NCI-H2171 treated with DMSO at 0.1 percent for 48 hours (cell line): ENCODE data around the gene PHACTR3.
A peak's percentile ranks its signal among the peaks of the same experiment; 100 is the strongest.

ENCODE experiments used
- DNase-seq: peaks from one replicate; lab custom pipeline; 2025; lab: John Stamatoyannopoulos, UW

The PHACTR3 gene

DNA sequence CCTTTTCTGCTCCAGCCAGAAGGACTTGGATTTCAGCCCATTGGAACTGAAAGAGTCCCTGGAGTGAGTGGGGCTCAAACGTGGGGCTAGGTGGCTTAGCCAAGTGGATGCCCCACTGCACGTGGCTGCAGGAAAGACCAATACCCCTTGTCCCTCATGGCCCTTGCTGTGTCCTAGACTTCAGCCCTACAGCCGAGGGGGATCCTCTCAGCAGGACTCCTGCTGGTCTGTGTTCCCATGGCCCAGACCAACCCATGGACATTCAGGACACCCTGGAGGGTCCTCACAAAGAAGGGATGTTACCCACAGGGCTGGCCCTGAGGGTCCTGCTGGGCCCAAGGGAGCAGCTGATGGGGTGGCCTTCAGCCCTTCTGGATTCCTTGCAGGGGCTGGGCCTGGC, 30.0 kb upstream of the PHACTR3 start:
- no peak for DNase-seq

- no peak for DNase-seq
Observed at GRCh38 chr20:59575216-59575615, 29.1 kb upstream of the PHACTR3 start.

- DNase-seq: no peak
Observed at GRCh38 chr20:59575653-59576052, 28.7 kb upstream of the PHACTR3 start.

DNA sequence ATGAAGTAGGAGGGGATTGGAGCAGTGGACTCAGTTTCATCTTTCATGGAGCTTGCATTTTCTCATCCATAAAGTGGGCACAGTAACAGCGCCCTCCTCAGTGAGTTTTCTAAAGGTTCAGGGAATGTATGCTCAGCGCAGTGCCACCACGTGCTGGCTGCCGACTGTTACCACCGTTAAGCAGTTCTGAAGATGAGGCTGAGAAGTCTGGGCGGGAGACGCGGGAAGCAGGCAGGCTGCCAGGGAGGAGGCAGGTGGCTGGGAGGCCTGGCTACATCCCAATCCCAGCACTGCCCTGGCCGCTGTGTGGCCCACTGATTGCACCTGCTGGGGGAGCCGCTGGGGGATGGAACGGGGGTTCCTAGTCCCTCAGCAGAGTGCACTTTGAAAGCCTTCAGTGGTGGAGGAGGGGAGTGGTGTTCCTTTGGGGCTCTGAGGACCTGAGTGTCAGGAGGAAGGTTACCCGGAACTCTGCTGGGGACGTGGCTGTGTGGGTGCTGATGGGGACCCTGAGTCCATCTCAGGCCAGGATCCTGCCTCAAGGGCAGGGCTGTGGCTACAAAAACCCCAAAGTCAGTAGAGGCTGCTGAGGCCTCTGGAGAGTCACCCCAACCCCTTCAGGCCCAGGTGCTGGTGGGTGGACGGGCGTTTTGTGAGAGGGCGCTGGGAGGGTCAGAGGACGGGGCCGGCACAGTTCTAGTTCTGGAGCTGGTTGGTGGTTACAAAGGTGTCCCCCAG, 28.0 kb upstream of the PHACTR3 start:
- peak; percentile 62 for DNase-seq

GRCh38 chr20:59577037-59577808, 27.1 kb upstream of the PHACTR3 start:
- DNase-seq: no peak

DNA sequence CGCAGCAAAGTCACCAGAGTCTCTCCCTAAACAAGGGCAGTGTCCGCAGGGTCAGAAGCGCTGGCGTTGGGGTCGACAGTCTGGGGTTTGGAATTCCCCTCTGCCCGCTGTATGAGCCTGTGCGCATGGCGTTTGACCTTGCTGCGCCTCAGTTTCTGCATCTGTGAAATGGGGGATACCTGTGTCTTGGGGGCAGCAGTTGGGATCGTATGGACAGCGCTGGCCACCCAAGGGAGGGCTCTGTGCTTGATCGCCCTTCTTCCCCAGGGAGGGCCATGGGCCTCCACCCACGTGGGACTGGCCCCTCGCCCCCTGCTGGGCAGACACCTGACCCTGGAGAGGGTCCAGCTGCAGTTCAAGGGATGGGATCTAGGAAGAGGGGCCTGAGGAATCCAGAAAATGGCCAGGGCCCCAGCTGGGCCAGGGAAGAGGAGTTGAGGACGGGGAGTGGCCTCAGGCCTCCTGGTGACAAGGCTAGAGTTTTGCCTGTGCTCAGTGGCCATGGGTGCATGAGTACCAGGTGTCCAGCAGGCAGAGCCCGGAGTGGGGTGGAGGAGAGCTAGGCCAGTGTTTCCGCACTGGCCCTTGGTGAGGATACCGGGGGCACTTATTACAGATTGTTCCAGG, 26.4 kb upstream of the PHACTR3 start:
- no peak for DNase-seq

DNA sequence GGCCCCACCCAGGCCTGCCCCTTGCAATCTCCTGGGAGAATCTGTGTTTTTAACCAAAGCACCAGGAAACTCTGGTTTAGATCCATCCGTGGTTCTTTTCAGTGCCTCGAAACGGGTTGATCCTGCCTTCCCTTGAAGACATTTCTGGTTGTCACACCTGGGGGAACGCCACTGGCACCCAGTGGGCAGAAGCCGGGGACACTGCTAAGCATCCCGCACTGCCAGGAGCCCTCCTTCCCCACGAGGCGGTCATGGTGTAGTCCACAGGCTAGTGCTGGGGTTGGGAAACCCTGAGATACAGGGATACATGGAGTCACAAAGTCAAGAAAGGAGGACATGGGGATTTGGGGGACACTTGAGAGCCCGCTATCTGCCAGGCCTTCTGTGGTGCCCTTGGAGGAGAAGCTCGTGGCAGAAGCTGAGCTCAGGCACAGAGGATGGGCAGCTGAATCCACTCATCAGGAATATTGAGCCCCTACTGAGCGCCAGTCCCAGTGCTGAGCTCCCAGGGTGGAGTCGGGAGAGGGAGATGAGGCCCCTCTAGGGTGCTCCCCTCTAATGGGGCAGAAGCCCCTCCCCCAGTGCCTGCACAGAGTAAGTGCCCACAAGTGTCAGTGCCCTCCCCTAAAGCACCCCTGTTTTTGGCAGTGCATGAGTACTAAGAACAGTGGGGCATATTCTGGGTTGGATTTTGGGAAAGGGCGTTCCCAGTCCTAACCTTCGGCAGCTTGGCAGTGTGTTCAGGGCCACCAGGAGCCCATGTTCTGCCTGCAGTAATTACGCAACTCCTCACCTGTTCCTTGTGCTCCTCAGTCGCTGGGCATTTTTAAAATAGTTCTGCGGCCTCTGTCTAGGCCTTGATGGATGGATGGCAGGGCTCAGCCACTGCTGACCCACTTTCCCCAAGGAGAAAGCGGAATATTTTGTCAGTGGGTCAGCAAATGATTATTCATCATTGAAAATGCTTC, 25.6 kb upstream of the PHACTR3 start:
- no peak for DNase-seq

GRCh38 chr20:59579404-59580145, 24.8 kb upstream of the PHACTR3 start:
- no peak for DNase-seq

DNA sequence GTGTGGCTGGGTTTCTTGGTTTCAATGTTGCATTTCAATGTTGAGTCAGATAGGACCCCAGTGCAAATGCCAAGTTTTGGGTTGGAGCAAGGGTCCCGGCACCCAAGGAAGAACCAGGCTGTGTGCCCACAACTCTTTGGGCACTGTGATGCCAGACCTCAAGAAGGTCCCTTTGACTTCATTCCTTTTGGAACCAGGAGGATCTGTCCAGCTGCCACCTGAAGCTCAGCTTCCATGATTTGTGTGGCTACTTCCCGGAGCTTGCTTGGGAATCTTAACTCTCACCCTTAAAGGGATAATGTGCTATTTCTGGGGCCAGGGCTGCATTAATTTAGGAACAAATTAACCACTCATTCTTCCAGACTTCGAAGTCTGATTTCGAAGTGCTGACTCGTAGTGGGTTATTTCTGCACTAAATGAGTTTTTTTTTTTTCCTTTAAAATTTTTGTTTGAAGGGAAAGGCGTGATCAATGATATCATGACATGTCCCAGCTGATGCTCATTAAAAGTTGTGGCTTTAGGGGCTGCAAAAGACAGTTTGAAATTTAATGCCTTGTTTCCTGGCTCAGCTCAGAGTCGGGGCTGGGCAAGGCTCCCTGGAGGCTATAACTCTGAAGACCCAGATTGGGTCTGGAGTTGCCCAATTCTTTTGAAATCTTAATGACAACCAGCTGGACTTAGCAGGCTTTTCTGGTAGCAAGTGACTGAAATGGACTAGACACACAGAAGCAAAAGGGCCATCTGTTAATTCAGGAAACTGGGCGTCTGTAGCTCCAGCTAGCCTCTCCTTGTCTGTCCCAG, 24.0 kb upstream of the PHACTR3 start:
- no peak for DNase-seq

DNA sequence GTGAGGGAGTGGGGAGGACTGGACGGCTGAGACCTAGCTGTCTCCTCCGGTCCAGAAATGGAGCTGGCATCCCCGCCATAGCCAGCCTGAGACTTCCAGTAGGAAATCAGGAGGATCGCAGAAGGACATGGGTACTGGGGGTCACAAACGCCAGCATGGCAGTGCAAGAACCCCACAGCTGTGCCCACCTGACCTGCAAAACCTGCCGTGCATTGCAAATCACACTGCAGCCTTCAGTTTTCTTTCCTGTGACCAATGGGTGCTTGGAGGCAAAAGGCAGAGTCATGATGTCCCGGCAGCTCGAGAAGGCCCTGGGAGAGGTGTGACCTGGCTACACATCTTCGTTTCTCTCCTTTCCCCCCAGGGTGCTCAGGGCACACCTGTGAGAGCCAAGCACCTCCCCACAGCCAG, 23.3 kb upstream of the PHACTR3 start:
- DNase-seq: no peak

GRCh38 chr20:59581993-59582679, 22.2 kb upstream of the PHACTR3 start:
- no peak for DNase-seq

DNA sequence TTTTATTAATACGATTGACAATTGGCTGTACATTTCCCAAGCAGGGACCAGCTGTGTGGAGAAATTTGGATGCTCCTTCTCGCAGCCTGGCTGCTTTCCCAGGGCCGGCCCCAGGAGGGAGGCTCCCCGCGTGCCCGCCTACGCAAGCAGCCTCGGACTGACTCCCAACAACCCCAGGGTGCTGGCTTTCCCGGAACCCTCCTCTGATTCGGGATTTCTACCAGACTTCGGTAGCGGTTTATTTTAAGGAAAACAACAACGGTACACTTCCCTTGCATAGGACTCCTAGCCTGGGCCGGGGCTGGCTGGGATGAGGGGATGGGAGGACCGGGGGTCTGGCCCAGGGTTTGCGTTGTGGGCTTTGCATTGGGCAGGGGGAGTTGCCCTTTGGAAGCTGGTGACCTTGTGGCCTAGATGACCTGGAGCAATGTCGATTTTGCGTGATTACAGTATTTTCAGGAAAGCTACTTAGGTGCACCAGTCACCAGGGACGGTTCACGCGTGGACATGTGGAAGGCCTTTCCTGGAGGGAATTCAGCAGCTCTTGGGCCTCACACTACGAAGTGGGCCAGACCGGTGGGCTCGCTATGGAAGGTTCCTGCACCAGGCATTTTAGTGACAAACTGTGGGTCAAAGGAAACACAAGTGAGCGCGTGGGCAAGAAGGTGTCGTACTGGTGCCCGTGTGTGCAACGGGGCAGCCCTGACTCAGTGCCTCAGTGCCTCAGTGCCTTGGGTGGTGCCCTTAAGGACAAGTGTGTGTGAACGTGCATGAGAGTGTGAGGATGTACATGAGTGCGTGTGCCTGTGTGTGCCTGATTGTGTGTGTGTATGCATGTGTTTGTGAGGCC, 20.7 kb upstream of the PHACTR3 start:
- DNase-seq: no peak

DNA sequence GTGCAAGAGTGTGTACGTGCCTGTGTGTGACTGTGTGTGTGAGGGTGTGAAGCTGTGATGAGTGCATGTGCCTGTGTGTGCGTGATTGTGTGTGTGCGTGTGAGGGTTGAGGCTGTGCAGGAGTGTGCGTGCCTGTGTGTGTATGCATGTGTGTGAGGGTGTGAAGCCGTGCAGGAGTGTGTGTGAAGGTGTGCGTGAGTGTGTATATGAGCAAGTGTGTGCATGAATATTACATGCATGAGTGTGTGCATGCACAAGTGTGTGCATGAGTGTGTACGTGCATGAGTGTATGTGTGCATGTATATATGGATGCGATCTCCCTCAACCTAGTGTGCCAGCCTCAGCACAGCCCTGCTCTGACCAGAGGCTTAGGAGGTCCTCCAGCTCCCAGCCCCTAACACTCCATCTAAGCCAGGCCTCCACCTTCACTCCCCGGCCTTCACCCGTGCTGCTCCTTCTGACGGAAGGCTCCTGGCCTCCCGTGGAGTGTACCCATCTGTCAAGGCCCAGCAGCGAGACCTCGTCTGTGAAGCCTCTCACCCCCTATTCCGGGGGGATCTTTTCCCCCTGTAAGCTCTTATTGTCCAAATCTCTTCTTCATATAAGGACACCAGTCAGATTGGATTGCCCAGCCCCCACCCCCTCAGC, 19.9 kb upstream of the PHACTR3 start:
- DNase-seq: no peak

DNA sequence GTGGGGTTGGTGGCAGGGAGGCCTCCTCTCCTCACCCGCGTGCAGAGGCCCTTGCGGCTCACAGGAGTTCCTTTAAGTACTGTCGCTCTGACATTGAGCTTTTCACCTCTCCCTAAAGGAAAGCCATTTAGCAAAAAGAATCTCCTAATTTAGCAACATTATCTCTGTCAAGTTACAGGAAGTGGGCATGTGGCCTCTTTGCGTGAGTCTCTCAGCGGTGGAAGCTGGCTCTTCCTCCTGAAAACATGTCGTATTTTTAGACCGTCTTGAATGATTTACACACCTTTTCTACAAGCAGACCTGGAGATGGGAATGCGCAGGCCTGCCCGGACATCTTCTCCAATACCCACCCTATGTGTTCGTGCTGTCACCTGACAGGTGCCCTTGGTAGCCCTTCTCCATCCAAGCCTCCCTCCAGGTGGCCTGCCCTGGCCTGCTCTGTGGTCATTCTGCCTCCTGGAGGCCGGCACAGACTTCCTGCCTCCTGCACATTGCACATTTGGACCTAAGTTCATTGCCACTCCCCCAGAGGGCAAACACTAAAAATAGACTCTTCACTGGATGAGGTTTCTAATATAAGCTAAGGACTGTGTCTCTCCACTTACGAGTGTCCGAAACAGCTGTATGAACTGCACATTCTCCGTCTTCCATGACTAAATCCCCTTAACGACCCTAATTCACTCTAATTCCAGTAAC, 18.5 kb upstream of the PHACTR3 start:
- no peak for DNase-seq

DNA sequence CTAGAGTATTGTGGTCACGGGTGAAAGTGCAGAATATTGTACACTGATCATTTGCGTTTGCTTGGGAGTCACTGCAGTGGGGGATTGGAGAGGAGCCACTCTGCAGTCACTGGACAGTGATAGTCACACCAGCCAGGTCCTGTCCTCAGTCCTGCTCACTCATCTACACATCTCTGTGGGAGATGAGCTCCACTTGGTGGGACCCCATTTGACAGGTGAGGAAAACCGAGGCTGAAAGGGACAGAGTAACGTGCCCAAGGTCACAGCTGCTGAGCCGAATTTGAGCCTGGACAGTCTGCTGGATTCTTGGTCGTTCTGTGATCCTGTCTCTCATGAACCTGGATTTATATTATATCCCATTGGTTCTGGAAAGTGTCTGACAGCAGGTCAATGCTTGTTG, 17.7 kb upstream of the PHACTR3 start:
- DNase-seq: no peak

DNA sequence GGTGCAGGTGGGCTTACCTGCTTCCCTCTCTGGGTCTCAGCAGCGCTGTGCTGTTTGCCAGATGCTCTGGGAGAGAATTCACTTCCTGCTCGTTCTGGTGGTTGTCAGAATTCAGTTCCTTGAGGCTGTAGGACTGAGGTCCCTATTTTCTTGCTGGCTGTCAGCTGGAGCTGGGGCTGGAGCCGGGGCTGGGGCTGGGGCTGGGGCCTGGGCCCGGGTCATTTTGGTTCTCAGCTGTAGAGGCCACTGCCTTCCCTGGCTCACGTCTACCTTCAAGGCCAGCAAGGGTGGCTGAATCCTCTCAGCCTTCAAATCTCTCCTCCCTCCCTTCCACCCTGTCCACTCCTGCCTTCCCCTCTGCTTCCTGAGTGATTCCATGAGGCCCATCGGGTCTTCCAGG, 16.8 kb upstream of the PHACTR3 start:
- no peak for DNase-seq

DNA sequence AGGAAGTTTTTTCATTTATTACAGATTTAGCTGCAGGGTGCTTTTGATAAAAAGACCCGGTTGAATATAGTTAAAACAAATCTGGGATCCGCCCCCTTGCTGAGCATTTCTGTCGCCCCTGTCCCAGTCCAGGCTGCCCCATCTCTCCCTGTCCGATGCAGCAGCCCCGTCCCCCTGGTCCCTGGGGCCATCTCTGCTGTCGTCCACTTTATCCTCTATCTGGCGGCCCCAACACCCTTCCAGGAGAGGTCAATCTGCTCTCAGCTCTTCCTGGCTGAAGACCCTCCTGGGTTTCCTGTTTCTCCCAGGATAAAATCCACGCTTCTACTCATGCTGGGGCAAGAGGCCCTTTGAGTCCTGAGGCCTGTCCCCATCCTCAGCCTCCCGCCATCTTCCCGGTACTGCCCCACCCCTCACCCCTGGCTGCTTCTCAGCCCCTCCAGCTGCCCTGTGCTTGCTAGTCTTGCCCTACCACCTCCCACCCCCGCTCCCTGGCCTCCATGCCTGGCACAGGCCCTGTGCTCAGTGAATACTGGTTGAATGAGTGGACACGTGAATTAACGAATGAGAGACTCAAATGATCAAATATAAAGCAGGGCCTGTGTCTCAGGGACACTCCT, 16.0 kb upstream of the PHACTR3 start:
- no peak for DNase-seq
